Vagina (tissue), 2 donors: ENCODE results near the gene GRIN2A.

Experiments
- CTCF ChIP-seq, 3 experiments: fragments of 450-650 bp in 2 of 3; fragments of 200-600 bp in 1 of 3; sonication (generic) in 1 of 3; IDR thresholded peaks; one replicate each; pipeline ENCODE4 v1.5.1; 2017 to 2019; ENCODE audit warnings: antibody characterized with exemption in 3 of 3, mild to moderate bottlenecking in 2 of 3, moderate library complexity in 2 of 3
- POLR2A ChIP-seq, 2 donors: fragments of 450-650 bp; IDR thresholded peaks; one replicate each; pipeline ENCODE4 v1.6.1; 2017; ENCODE audit warnings: antibody characterized with exemption in 2 of 2, mild to moderate bottlenecking in 2 of 2, moderate library complexity in 2 of 2

GRCh38 chr16:10205688-10206087, 23.5 kb upstream of the GRIN2A start:
- TF ChIP-seq POLR2A (IDR thresholded peaks at IDR 0.05) (no peak), CTCF (IDR thresholded peaks at IDR 0.05) (no peak)
